GM13976 (cell line): ENCODE measurements around the gene ATP11B.
A peak's percentile ranks its signal among the peaks of the same experiment; 100 is the strongest.

Source experiments
- DNase-seq: peaks from one replicate; pipeline ENCODE4 v3.0.0; 2012; ENCODE audit warnings: low spot score
- CTCF ChIP-seq: IDR thresholded peaks from 2 replicates; pipeline ENCODE4 v1.5.1; 2012; ENCODE audit warnings: borderline replicate concordance, mild to moderate bottlenecking; ENCODE audit not compliant: insufficient read depth; ENCODE audit errors: extremely low read depth, missing control alignments, control extremely low read depth
- in situ Hi-C: fragments of 300-500 bp; cut with MboI; formaldehyde crosslinking; loops from one replicate; pipeline ENCODE4 v1.12.0; 2022; ENCODE audit warnings: low sequenced_read_pairs, mixed read lengths, inconsistent platforms; ENCODE audit not compliant: unreplicated experiment

Gene ATP11B

GRCh38 chr3:182941719-182942118 is 148.4 kb downstream of the ATP11B start:
- in situ Hi-C loops: no loop called here
- no peak for DNase-seq
- TF ChIP-seq CTCF: no peak

GRCh38 chr3:182947888-182948287 is 154.6 kb downstream of the ATP11B start:
- no peak for DNase-seq
- in situ Hi-C loops: no loop called here
- TF ChIP-seq CTCF: no peak

DNA sequence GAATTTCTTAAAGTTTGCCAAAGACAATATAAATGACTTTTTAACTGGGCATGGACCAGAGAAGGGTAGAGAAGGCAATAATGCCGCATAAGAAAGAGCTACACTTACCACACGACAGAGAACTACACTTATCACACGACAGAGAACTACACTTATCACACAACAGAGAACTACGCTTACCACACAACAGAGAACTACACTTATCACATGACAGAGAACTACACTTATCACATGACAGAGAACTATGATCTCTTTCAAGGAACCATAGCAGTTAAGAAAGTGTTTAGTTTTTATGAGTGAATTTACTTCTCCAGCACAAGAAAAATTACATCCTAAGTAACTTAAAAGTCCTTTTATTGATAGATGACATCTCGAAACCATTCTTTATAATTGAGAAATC is 155.0 kb downstream of the ATP11B start:
- in situ Hi-C loops: no loop called here
- TF ChIP-seq CTCF: no peak
- no peak for DNase-seq

- TF ChIP-seq CTCF: no peak
- in situ Hi-C loops: no loop called here
- DNase-seq: no peak
Observed at GRCh38 chr3:182949688-182950087, 156.4 kb downstream of the ATP11B start.

DNA sequence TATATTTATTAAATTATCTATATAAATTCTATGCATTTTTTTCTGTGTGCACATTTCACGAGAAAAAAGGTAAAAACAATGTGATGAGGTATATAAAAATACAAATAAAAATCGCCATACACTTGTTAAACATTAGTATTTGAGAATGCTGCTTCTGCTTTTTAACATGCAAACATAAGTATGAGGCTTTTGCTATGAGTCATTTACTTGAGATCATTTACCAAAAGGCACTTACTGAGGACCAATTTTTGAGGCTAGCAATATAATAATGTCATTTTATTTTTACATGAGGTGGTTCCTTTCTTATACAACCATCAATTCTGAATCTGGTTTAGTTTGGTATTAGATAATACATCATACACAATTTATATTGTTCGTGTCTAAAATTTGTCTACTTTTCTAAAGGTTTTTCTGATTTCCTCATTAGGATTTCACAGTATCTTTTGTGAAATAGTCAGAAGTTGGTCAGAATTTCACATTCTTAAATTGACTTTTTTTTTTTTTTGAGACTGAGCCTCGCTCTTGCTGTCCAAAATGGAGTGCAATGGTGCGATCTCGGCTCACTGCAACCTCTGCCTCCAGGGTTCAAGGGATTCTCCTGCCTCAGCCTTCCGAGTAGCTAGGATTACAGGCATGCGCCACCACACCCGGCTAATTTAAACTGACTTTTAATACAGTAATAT is 161.4 kb downstream of the ATP11B start:
- in situ Hi-C loops: no loop called here
- peak; percentile 44 for DNase-seq
- no peak for TF ChIP-seq CTCF

GRCh38 chr3:182957226-182957625 is 163.9 kb downstream of the ATP11B start:
- DNase-seq: no peak
- TF ChIP-seq CTCF: no peak
- in situ Hi-C loops: no loop called here
